ENCODE measurements around the gene WNT6. TPM values are rescaled to one million over a fixed set of nuclear protein-coding genes. Genes with fewer than 3 reads are reported as not detected.

Gene WNT6
- total and polyA plus RNA-seq, 2 of the 8 experiments (the other 6 are each of a cell fraction or from before 2014, with no cell fraction given): not detected

- peak; percentile 88 for TF ChIP-seq PHF8 (conservative IDR thresholded peaks at IDR 0.05; ENCODE audit: low read depth, low read length)
- 0 out of 2 replicates have a peak, but pooled peaks have one; percentile 9 for TF ChIP-seq BACH1 (IDR thresholded peaks at IDR 0.05; ENCODE audit: low read length)
- TF ChIP-seq CHD2 (IDR thresholded peaks at IDR 0.05; ENCODE audit: low read length): peak; percentile 99
Measured at GRCh38 chr2:218908721-218909619, 49.4 kb downstream of the WNT6 start (continued).
